22Rv1 (cell line): ENCODE data around the gene TTL.

Source experiments
- H3K27ac ChIP-seq: fragments of 450-650 bp; 2 replicates; pipeline ENCODE4 v1.5.1; 2017
- CTCF ChIP-seq: fragments of 450-650 bp; IDR thresholded peaks from 2 replicates; pipeline ENCODE4 v1.5.1; 2017; ENCODE audit warnings: mild to moderate bottlenecking
- ZFX ChIP-seq: fragments of 450-650 bp; IDR thresholded peaks from 2 replicates; pipeline ENCODE4 v1.6.1; 2017; ENCODE audit warnings: antibody characterized with exemption, borderline replicate concordance

The TTL gene

GRCh38 chr2:112472547-112473263 is 9.3 kb upstream of the TTL start:
- no peak overlapping the region for H3K27ac ChIP-seq
- TF ChIP-seq ZFX (no peak), CTCF (no peak)

GRCh38 chr2:112474844-112475486 is 7.0 kb upstream of the TTL start:
- no peak overlapping the region for H3K27ac ChIP-seq
- no peak for TF ChIP-seq ZFX
- no peak for TF ChIP-seq CTCF

GRCh38 chr2:112476434-112476833 is 5.5 kb upstream of the TTL start:
- H3K27ac ChIP-seq: no peak overlapping the region
- TF ChIP-seq ZFX: no peak
- no peak for TF ChIP-seq CTCF

- H3K27ac ChIP-seq: peak overlapping the region; percentile 94
- no peak for TF ChIP-seq CTCF
- TF ChIP-seq ZFX: no peak
These were observed 1.4 kb upstream of the TTL start for GRCh38 chr2:112480530-112481049.

GRCh38 chr2:112481050-112481527 is 867 bp upstream of the TTL start:
- no peak for TF ChIP-seq ZFX
- TF ChIP-seq CTCF: peak; percentile 92
- H3K27ac ChIP-seq: peak overlapping the region; percentile 94

GRCh38 chr2:112482309-112483041 is 519 bp downstream of the TTL start:
- H3K27ac ChIP-seq: peak overlapping the region; percentile 94
- no peak for TF ChIP-seq ZFX
- no peak for TF ChIP-seq CTCF

- H3K27ac ChIP-seq: peak overlapping the region; percentile 94
- TF ChIP-seq CTCF (no peak), ZFX (no peak)
These were observed 1.1 kb downstream of the TTL start for GRCh38 chr2:112483042-112483473.
